HepG2 (cell line): ENCODE results near the gene ZNF174. TPM values are rescaled to one million over a fixed set of nuclear protein-coding genes. Genes with fewer than 3 reads are reported as not detected.

Source experiments
- FOXK2 ChIP-seq: fragments of 450-650 bp; IDR thresholded peaks from 2 replicates; pipeline ENCODE4 v1.6.1; 2016
- HDAC1 ChIP-seq: sonication (generic); formaldehyde crosslinking; IDR thresholded peaks from 2 replicates; pipeline ENCODE4 v1.5.1; 2020; ENCODE audit warnings: mild to moderate bottlenecking, missing genetic modification reagents
- POLR2AphosphoS5 ChIP-seq: IDR thresholded peaks from 2 replicates; pipeline ENCODE4 v1.6.1; 2012; ENCODE audit warnings: low read depth, low read length
- SIN3A ChIP-seq: IDR thresholded peaks from 2 replicates; pipeline ENCODE4 v1.6.1; 2011; ENCODE audit warnings: low read depth, mild to moderate bottlenecking, control low read depth, low read length, borderline replicate concordance
- SKI ChIP-seq: fragments of 450-650 bp; IDR thresholded peaks from one replicate; pipeline ENCODE4 v1.6.1; 2018; ENCODE audit warnings: mild to moderate bottlenecking; ENCODE audit not compliant: partially characterized antibody
- TCF7L2 ChIP-seq: IDR thresholded peaks from 2 replicates; pipeline ENCODE4 v1.6.1; 2011; ENCODE audit warnings: mild to moderate bottlenecking, low read depth, low read length, moderate library complexity
- ZMYM2 ChIP-seq: sonication (generic); formaldehyde crosslinking; IDR thresholded peaks from 2 replicates; pipeline ENCODE4 v1.8.0; 2022; ENCODE audit warnings: mild to moderate bottlenecking, missing genetic modification reagents
- ZNF17 ChIP-seq: sonication (generic); formaldehyde crosslinking; IDR thresholded peaks from 2 replicates; pipeline ENCODE4 v1.5.0; 2020; ENCODE audit warnings: mild to moderate bottlenecking, missing genetic modification reagents
- ZNF20 ChIP-seq: sonication (generic); formaldehyde crosslinking; IDR thresholded peaks from 2 replicates; pipeline ENCODE4 v1.4.0; 2020; ENCODE audit warnings: mild to moderate bottlenecking, moderate library complexity, missing genetic modification reagents
- ZNF644 ChIP-seq: IDR thresholded peaks from 2 replicates; pipeline ENCODE4 v1.6.1; 2016; ENCODE audit warnings: low read depth
- ZNF883 ChIP-seq: sonication (generic); formaldehyde crosslinking; IDR thresholded peaks from 2 replicates; pipeline ENCODE4 v1.5.1; 2020; ENCODE audit warnings: mild to moderate bottlenecking, missing genetic modification reagents; ENCODE audit errors: not compliant biosample characterization
- polyA plus RNA-seq, 8 experiments: library from polyadenylated mRNA; depleted of rRNA in 3 of 8; stranded (reverse) in 7 of 8; unstranded in 1 of 8; fragments of >200 nt; fragmentation: Illumina TruSeq in 4 of 8; extraction: Trizol in 4 of 8; gene quantifications; 2 replicates each; pipeline versions ENCODE4 v1.2.1 to v1.2.3, GENCODE V29; 2011 to 2016; ENCODE audit warnings: low read depth in 4 of 8, missing spikeins in 1 of 8, mixed read lengths in 1 of 8; ENCODE audit not compliant: insufficient read depth in 1 of 8
- total RNA-seq, 5 experiments: library from RNA; depleted of rRNA; stranded (reverse); fragments of >200 nt; fragmentation: Illumina TruSeq; extraction: Trizol; gene quantifications; 2 replicates each; pipeline ENCODE4 v1.2.3, GENCODE V29; 2016; ENCODE audit warnings: low read depth in 1 of 5
- TF ChIP-seq, protein P1 (sequence below): sonication (generic); formaldehyde crosslinking; IDR thresholded peaks from 2 replicates; pipeline ENCODE4 v1.4.0; 2020; ENCODE audit warnings: missing genetic modification reagents, borderline replicate concordance
- TF ChIP-seq, protein P2 (sequence below): sonication (generic); formaldehyde crosslinking; IDR thresholded peaks from 2 replicates; pipeline ENCODE4 v1.4.0; 2020; ENCODE audit warnings: missing genetic modification reagents
- TF ChIP-seq, protein P3 (sequence below): sonication (generic); formaldehyde crosslinking; IDR thresholded peaks from 2 replicates; pipeline ENCODE4 v1.5.1; 2020; ENCODE audit warnings: missing genetic modification reagents, mild to moderate bottlenecking, borderline replicate concordance
- TF ChIP-seq, protein P4 (sequence below): sonication (generic); formaldehyde crosslinking; IDR thresholded peaks from 2 replicates; pipeline ENCODE4 v1.5.1; 2020; ENCODE audit warnings: missing genetic modification reagents, mild to moderate bottlenecking, borderline replicate concordance
- TF ChIP-seq, protein P5 (sequence below): sonication (generic); formaldehyde crosslinking; IDR thresholded peaks from 2 replicates; pipeline ENCODE4 v1.8.0; 2022; ENCODE audit warnings: mild to moderate bottlenecking, missing genetic modification reagents
- TF ChIP-seq, protein P6 (sequence below): sonication (generic); formaldehyde crosslinking; conservative IDR thresholded peaks from 2 replicates; pipeline ENCODE4 v1.4.0; 2020; ENCODE audit warnings: missing genetic modification reagents

Gene ZNF174
- total and polyA plus RNA-seq, 2 of the 13 experiments (the other 11 are each of a cell fraction or from before 2014, with no cell fraction given) = 8.3 to 10.6 TPM

DNA sequence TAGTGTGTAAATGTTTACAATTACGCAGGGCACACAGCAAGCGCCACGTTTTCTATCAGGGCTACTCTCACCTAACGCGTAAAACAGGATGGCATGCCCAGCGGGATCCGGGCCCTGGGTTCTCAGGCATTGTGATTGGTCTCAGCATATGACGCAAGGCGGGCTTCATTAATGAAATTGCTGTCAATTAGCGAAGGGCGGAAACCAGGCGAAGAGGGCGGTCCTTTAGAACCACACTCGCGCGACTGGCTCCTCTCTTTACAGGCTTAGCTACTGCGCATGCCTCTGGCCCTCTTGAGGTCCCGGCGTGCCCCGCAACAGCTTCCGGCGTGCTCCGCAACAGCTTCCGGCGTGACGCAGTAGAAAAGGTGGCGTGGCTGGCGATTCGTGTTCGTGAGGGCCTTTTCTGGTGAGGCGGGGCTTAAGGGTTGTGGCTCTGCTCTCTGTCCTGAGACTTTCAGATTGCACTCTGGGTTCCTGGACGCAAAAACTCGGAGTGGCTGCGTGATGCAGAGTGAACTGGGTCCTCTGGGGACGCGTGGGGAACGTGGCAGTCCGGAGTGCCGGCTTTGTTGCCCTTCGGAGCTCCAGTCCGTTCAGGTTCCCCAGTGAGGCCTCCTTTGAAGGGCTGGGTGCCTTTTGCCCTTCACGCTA, 36.1 kb upstream of the ZNF174 start (continued):
- TF ChIP-seq, protein P1, sequence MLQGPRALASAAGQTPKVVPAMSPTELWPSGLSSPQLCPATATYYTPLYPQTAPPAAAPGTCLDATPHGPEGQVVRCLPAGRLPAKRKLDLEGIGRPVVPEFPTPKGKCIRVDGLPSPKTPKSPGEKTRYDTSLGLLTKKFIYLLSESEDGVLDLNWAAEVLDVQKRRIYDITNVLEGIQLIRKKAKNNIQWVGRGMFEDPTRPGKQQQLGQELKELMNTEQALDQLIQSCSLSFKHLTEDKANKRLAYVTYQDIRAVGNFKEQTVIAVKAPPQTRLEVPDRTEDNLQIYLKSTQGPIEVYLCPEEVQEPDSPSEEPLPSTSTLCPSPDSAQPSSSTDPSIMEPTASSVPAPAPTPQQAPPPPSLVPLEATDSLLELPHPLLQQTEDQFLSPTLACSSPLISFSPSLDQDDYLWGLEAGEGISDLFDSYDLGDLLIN (CRISPR knock-in tag) = no peak
- TF ChIP-seq, protein P2, sequence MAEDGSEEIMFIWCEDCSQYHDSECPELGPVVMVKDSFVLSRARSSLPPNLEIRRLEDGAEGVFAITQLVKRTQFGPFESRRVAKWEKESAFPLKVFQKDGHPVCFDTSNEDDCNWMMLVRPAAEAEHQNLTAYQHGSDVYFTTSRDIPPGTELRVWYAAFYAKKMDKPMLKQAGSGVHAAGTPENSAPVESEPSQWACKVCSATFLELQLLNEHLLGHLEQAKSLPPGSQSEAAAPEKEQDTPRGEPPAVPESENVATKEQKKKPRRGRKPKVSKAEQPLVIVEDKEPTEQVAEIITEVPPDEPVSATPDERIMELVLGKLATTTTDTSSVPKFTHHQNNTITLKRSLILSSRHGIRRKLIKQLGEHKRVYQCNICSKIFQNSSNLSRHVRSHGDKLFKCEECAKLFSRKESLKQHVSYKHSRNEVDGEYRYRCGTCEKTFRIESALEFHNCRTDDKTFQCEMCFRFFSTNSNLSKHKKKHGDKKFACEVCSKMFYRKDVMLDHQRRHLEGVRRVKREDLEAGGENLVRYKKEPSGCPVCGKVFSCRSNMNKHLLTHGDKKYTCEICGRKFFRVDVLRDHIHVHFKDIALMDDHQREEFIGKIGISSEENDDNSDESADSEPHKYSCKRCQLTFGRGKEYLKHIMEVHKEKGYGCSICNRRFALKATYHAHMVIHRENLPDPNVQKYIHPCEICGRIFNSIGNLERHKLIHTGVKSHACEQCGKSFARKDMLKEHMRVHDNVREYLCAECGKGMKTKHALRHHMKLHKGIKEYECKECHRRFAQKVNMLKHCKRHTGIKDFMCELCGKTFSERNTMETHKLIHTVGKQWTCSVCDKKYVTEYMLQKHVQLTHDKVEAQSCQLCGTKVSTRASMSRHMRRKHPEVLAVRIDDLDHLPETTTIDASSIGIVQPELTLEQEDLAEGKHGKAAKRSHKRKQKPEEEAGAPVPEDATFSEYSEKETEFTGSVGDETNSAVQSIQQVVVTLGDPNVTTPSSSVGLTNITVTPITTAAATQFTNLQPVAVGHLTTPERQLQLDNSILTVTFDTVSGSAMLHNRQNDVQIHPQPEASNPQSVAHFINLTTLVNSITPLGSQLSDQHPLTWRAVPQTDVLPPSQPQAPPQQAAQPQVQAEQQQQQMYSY (CRISPR knock-in tag) = no peak
- TF ChIP-seq ZNF17 (CRISPR knock-in tag) = no peak
- TF ChIP-seq SKI = no peak
- TF ChIP-seq, protein P3, sequence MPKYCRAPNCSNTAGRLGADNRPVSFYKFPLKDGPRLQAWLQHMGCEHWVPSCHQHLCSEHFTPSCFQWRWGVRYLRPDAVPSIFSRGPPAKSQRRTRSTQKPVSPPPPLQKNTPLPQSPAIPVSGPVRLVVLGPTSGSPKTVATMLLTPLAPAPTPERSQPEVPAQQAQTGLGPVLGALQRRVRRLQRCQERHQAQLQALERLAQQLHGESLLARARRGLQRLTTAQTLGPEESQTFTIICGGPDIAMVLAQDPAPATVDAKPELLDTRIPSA (CRISPR knock-in tag) = no peak
- peak; percentile 71 for TF ChIP-seq POLR2AphosphoS5
- no peak for TF ChIP-seq TCF7L2
- peak; percentile 32; the same call in 1 of the 2 replicates for TF ChIP-seq HDAC1 (CRISPR knock-in tag)
- TF ChIP-seq SIN3A = peak; percentile 55; the same call in 1 of the 2 replicates
- no peak for TF ChIP-seq ZMYM2 (CRISPR knock-in tag)
- TF ChIP-seq FOXK2 = no peak
- TF ChIP-seq, protein P4, sequence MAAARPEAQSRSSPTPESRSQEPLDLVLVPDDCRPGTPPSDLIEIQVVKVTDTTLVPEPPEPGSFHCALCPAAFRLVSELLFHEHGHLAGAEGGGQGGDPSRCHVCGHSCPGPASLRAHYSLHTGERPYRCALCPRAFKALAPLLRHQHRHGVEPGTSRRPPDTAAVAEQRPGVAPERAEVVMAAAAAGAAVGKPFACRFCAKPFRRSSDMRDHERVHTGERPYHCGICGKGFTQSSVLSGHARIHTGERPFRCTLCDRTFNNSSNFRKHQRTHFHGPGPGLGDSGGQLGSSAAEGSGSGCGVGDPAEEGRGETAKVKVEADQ (CRISPR knock-in tag) = no peak
- no peak for TF ChIP-seq ZNF20 (CRISPR knock-in tag)
- TF ChIP-seq, protein P5, sequence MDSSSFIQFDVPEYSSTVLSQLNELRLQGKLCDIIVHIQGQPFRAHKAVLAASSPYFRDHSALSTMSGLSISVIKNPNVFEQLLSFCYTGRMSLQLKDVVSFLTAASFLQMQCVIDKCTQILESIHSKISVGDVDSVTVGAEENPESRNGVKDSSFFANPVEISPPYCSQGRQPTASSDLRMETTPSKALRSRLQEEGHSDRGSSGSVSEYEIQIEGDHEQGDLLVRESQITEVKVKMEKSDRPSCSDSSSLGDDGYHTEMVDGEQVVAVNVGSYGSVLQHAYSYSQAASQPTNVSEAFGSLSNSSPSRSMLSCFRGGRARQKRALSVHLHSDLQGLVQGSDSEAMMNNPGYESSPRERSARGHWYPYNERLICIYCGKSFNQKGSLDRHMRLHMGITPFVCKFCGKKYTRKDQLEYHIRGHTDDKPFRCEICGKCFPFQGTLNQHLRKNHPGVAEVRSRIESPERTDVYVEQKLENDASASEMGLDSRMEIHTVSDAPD (CRISPR knock-in tag) = no peak
- TF ChIP-seq ZNF644 = no peak
- no peak for TF ChIP-seq ZNF883 (CRISPR knock-in tag)
- TF ChIP-seq, protein P6, sequence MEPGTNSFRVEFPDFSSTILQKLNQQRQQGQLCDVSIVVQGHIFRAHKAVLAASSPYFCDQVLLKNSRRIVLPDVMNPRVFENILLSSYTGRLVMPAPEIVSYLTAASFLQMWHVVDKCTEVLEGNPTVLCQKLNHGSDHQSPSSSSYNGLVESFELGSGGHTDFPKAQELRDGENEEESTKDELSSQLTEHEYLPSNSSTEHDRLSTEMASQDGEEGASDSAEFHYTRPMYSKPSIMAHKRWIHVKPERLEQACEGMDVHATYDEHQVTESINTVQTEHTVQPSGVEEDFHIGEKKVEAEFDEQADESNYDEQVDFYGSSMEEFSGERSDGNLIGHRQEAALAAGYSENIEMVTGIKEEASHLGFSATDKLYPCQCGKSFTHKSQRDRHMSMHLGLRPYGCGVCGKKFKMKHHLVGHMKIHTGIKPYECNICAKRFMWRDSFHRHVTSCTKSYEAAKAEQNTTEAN = no peak
